GM19193 (cell line): ENCODE results near the gene PLA2G4E.
A peak's percentile ranks its signal among the peaks of the same experiment; 100 is the strongest.

Experiments
- POLR2A ChIP-seq: IDR thresholded peaks from 4 replicates; pipeline ENCODE4 v1.6.1; 2011; ENCODE audit not compliant: insufficient read depth, insufficient read length; ENCODE audit errors: extremely low read depth

The PLA2G4E gene

DNA sequence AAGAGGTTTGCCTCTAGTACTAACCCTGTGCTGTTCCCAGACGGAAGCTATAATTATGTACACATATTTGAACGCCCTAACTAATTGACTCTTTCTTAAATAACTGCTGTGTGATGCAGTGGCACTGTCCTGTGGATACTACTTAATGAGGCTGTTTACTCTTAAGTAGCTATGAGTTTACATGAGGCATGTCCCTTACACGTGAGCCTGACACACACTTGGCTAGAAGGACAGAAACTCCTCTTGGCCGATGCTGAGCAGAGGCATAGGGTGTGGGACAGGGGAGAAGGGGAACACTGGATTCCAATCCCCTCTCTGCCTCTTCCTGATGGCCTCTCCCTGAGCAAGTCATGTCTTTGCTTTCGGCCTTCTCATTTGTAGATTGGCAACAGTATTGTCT, 70.4 kb downstream of the PLA2G4E start:
- no peak for TF ChIP-seq POLR2A

DNA sequence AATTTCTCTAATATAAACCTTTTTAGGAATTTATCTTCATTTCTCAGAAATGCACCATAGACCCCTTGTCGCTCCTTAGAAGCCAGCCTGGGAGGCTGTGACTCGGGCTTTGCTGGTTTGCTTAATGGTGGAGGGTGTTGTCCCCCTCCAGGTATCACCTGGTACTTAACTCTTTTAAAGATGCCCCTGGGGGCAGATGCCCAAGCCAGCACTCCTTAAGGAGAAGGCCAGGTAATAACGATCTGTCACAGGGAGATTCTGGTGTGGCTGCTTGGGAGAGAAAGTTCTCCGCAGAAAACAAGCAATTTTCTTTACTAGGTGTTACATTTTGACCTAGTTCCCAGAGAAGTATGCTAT, 70.7 kb downstream of the PLA2G4E start:
- TF ChIP-seq POLR2A: no peak

DNA sequence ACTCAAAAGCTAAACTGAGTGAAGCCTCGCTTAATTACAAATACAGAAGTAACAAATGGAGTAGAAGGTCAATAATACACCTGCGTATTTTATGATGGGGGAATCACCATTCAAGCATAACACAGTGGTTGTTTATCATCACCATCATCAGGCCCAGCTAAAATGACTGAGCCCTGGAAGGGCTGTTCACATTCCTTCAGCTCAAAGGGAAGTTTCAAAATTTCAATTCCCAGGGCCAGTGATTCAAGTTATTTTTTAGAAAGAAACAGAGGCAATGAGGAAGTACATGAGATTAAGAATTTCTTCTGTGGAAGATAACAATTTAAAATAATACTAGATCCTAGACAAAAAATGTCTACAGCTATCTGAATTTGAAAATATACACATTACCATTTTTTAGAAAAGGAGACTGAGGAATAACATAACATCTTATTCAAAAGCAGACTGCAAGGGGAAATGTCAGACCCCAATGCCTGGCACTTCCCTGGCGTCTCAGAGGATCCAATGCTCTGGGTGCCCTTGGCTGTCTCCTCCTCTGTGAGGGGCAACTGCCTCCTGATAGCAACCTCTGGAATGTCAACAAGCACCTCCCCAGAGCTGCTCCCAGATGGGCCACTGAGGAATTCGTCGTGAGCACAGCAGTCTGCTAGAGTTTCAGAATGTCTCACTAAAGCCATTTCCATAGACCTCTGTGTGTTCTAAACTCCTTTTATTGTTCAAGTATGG, 71.3 kb downstream of the PLA2G4E start:
- TF ChIP-seq POLR2A: no peak

DNA sequence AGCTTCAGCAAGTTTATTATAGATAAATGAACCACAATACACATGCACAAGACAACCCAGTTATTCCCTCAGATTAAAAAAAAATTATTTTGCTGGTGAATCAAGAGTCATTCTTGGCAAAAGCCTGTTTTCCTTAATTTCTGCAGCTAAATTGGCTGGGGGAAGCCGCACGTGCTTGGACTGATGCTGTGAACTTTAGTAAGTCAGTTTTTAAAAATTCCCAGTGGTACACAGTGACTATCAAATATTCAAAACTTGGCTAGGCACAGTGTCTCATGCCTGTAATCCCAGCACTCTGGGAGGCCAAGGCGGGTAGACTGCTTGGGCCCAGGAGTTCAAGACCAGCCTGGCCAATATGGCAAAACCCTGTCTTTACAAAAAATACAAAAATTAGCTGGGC, 72.4 kb downstream of the PLA2G4E start:
- TF ChIP-seq POLR2A: no peak

DNA sequence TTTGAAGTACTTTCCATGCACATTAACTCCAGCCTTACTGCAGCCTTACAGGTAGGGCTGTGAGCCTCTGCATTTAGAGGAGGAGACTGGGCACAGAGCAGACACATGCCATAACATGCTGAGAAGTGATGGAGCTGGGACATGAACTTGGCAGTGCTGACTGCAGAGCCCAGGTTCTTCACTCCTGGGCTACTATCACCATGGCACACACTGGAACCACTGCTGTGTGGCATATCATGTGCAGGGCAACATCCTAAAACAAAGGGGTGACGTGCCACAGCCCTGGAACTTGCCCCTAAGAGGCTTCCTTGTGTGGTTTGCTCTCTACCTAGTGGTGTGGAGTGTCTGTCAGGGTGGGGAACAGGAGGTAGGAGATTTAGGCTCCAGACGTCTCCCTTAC, 73.9 kb downstream of the PLA2G4E start:
- TF ChIP-seq POLR2A: no peak

DNA sequence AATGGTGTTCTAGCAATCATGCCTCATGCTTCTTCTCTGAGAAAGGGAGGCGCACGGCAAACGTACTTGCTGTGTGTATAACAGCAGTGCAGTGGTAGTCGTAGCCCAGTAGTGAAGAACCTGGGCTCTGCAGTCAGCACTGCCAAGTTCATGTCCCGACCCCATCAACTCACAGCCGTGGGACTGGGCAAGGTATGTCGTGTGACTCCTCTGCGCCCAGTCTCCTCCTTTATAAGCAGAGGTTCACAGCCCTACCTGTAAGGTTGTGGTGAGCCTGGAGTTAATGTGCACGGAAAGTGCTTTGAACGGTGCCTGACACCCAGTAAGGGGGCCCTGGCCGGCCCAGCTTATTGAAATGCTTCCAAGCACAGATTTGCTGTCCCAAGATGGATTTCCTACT, 75.1 kb downstream of the PLA2G4E start:
- no peak for TF ChIP-seq POLR2A

DNA sequence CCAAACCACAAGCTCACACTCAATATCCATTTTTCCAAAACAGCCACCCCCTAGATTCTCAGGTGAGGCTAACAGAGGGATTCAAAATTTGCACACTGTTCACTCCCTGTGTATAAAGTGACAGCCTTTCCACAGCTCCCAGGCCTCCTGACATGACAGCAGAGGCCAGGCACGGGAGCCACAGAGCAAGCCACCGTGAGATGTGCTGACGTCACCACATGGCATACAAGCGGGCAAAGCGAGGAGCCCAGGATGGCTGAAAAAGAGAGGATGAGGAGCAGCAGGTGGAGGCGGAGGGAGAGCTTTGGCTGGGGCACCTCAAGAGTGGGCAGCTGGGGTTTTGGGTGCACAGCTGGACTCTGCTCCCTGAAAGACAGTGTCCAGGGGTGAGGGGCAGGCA, 75.6 kb downstream of the PLA2G4E start:
- TF ChIP-seq POLR2A: no peak

DNA sequence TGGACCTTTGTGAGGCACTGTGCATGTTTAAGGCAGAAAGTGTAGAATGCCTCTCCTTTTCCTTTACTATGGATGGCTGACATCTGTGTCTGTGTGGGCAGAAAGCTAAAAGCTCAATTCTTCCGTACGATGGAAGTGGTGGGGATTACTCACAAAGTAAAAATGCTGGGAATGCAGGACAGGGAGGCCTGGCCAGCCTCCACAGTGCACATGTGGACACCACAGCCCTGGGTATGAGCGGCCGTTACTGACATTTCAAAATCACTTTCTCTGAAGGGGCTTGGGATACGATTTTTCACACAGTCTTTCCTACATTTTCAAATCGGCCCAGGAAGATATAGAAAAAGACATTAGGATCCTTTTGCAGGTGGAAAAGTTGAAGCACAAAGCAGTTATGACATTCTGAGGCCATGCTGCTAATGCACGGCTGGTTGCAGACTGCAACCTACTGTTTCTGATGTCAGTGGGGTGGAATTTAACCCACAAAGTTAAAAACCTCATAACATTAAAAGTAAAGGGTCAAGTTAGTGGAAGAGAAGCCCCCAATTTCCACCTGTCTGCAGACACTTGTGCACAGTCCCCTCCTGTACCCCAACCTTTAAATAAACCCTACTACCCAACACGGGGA, 76.4 kb downstream of the PLA2G4E start:
- no peak for TF ChIP-seq POLR2A

DNA sequence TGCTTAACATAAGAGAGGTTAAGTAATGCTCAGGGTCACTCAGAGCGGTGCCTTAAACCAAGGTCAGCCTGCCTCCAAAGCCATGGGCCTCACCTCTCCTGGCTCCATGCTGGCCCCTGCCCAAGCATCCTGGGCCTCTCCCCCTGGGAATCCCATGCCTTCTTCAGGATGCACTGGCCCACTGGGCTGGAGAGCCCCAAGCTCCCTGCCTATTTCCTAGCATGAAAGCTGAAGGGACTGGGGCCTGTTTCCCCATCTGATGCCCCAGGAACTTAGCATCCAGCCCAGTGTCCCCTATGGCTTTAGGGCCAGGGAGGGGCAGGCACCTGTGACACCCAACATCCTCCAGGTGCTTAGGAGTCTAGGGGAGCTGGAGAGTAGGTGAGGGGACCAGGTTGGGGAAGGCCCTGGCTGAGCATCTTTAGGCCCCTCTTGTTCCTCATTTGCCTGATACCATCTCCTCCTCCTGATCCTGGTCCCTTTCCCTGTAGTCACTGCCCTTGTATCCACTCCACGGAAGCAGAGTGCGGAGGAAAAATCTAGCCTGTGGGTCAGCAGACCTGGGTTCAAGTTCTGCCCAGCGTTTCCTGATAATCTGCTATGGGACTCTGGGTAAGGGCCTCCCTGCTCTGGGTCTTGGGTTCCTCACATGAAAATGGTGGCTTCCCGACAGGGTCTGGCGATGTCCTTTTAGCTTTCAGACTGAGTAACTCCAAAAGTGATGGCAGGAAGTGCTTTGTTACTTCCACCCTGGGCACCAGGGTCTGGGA, 77.1 kb downstream of the PLA2G4E start:
- peak; percentile 5 for TF ChIP-seq POLR2A

DNA sequence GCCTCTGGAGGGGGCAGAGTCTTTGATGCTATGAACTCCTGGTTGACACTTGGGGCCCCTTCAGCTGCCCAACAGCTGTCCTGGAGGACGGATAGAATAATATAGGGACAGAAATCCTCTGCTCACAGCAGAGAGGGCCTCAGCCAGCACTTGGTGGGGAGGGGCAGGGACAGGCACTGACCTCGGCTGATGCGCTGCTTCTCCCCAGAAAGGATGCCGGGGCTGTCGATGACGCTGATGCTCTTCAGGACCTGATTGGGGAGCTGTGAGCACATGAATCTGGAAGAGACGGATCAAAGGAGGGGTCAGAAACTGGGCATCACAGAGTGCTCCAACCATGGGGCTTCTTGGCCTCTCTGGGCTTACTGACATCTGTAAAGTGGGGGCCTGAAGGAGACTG, 78.0 kb downstream of the PLA2G4E start:
- TF ChIP-seq POLR2A: no peak

DNA sequence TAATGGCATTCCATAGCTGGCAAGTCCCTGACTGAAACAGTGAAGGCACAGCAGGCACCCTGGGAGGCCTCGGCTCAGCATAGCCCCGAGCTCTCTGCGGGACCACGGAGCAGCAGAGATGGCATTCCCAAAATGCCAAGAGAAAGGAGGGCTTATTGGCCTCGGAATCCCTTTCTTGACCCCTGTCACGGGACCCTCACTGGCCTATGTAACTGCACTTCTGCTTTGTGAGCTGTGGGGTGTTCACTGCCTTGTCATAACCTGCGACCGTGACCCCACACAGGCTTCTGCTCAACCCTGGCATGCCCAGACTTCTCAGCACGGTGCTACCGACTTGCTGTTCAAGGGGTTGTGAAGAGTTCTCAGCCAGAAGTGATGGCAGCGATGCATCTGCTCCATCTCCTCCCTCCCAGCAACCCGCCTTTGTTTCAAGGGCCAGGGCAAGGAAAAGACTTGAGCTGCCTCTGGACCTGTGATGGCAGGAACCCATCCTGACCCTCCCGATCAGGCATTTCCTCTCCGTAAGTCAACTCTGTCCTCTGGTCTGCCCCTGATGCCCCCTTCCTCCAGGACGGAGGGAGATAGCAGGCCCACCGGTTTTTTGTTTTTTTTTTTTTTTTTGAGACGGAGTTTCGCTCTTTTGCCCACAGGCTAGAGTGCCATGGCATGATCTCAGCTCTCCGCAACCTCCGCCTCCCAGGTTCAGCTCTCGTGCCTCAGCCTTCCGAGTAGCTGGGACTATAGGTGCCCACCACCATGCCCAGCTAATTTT, 79.0 kb downstream of the PLA2G4E start:
- TF ChIP-seq POLR2A: no peak

DNA sequence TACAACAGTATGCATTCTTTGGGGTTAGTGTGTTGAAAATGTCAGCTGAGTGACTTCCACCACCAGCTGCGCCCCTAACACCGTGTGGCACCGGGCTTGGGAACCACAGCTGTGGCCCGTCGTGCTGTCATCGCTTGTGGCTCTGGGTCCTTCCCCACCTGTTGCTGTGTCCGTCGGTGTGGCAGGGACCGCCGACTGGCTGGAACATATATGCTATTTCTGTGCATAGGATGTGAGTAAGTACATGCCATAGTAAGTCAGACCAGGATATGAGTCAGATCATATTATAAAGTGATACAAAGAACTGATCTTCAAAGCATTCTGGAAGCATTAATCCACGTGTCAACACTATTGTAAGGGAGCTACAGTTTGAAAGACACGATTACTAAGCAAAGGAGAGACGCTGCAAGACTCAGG, 80.4 kb downstream of the PLA2G4E start:
- no peak for TF ChIP-seq POLR2A

DNA sequence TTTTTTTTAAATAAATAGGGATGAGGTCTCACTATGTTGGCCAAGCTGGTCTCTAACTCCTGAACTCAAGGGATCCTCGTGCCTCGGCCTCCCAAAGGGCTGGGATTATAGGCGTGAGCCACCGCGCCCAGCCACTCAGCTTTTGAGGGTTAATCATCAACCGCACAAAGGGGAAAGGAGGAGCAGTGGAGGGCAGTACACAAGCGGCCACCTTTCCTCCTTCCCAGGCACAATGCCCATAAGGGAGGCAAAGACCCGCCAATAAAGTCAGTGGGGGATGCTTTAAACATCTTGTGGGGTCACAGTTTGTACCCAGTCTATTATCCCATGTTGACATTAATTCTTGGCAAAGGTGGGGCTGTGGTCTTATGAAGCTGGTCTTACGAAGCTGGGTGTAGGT, 80.9 kb downstream of the PLA2G4E start:
- TF ChIP-seq POLR2A: no peak

DNA sequence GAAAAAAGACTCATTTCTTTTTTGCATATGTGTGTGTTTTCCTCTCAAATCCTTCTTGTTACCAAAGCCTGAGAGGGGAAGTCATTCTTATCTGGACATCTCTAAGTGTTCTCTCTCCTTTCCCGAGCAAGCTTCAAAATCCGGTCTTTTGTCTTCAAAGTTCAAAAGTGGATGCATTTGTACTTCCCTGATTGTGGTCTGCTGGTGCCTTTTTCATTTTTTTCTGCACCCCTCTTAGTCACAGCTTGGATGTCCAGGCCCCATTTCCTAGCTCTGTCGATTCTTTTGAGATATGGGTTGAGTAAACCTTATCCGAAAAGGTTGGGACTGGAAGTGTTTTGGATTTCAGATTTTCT, 83.3 kb downstream of the PLA2G4E start:
- TF ChIP-seq POLR2A: no peak
